Measurements from ENCODE around the gene SLC35A5.

Gene SLC35A5

DNA sequence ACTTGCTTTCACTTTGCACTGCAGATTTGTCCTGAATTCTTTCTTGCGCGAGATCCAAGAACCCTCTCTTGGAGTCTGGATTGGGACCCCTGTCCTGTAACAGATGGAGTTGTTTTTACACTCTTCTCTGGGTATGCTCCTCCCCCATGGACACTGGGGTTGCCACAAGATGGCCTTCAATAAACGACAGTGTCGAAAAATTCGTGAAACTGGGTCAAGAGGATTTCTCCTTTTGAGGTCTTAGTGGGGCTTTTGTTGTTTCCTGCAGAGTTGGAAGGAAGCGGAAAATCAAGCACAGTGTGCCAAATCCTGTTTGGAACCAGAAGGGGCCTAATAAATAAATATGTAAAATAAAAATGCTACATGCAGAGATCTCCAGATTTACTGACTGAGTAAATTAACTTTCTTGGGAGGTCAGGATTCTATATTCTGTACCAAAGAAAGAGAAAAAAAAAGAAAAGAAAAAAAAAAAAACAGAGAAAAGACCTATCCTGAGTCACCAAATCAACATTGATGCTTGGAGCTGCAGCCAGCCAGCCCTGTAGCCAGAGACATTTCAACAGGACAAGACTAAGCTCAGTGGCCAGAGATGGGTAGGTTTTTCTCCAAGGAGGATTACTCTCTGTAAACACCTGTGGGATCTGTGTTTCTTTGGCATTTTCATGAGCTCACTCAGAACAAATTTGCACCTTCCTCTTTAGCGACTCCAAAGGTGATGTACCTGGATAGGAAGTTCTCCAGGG is 54.3 kb downstream of the SLC35A5 start:
- no peaks in the 10 kb centered on the region for H3K9me3 ChIP-seq
- no peak overlapping the region for H3K27ac ChIP-seq
- DNase-seq, result no peak

DNA sequence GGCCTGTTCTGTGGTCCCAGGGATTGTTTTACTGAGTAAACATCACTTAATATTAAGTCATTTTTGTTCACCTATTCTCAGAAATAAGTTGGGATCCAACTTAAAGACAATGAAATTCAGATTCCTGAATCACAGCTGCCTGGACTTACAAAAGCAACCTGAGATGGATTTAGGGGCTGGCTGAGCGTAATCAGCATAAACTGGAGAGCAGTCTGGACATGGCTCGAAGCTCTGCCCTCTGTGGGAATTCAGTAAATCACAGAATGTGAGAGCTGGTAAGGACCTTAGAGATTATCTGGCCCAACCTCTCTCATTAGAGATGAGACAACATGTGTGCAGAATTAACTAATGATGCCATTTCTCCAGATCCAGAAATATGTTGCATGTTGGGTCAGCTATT is 55.4 kb downstream of the SLC35A5 start:
- peaks cover 21 to 35% (median 23%) of the 10 kb centered on the region in 3 donors for H3K36me3 ChIP-seq
- no peaks in the 10 kb centered on the region for H3K27me3 ChIP-seq
- intact Hi-C loops (cut with DNase I; ENCODE audit: low total_unique reads), result no loop called here
- H3K4me3 ChIP-seq, result no peak overlapping the region
- DNase-seq, result no peak
- no peak overlapping the region for H3K27ac ChIP-seq
- no peaks in the 10 kb centered on the region for H3K9me3 ChIP-seq
- H3K4me1 ChIP-seq, result peaks cover 0 to under 1% (median 0%) of the 10 kb centered on the region in 4 donors
- TF ChIP-seq, protein P1, sequence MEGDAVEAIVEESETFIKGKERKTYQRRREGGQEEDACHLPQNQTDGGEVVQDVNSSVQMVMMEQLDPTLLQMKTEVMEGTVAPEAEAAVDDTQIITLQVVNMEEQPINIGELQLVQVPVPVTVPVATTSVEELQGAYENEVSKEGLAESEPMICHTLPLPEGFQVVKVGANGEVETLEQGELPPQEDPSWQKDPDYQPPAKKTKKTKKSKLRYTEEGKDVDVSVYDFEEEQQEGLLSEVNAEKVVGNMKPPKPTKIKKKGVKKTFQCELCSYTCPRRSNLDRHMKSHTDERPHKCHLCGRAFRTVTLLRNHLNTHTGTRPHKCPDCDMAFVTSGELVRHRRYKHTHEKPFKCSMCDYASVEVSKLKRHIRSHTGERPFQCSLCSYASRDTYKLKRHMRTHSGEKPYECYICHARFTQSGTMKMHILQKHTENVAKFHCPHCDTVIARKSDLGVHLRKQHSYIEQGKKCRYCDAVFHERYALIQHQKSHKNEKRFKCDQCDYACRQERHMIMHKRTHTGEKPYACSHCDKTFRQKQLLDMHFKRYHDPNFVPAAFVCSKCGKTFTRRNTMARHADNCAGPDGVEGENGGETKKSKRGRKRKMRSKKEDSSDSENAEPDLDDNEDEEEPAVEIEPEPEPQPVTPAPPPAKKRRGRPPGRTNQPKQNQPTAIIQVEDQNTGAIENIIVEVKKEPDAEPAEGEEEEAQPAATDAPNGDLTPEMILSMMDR (IDR thresholded peaks at IDR 0.05), result no peak

More for the DNA sequence above, 54.3 kb downstream of the SLC35A5 start:
- Histone ChIP-seq H3K36me3 (peaks cover 21 to 35% (median 23%) of the 10 kb centered on the region in 3 donors), H3K27me3 (no peaks in the 10 kb centered on the region), H3K4me3 (no peak overlapping the region), H3K4me1 (peaks cover 0 to 4% (median 1%) of the 10 kb centered on the region in 4 donors)
- TF ChIP-seq, protein P1 (IDR thresholded peaks at IDR 0.05), result no peak
- intact Hi-C loops (cut with DNase I; ENCODE audit: low total_unique reads), result loop anchor here (2.0 kb wide), 1 partner anchor 39 kb away; no protein-coding TSS in a partner anchor

DNA sequence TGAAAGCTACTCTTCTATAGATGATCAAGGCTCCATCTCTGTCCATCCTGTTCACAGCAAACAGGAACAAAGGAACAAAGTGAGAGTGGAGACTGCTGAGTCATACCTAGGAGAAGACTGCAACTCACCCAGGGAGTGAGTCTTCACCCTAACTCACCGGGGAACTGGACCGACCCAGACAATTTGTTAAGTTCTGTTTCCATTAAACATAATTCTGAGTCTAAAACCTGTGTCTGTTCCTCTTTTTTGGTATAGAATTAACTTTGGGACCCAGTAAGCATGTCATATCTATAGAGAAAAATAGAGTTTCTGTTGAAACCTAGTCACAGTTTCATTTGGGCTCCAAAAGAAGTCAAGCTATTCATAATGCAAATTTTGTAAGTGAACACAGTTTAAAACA is 57.5 kb downstream of the SLC35A5 start:
- no peak overlapping the region for H3K27ac ChIP-seq
- H3K9me3 ChIP-seq, result no peaks in the 10 kb centered on the region
- TF ChIP-seq, protein P1 (IDR thresholded peaks at IDR 0.05), result no peak
- H3K4me3 ChIP-seq, result no peak overlapping the region
- H3K4me1 ChIP-seq, result no peaks in the 10 kb centered on the region
- peaks cover 21 to 30% (median 23%) of the 10 kb centered on the region in 3 donors for H3K36me3 ChIP-seq
- no peak for DNase-seq
- no peaks in the 10 kb centered on the region for H3K27me3 ChIP-seq
- intact Hi-C loops (cut with DNase I; ENCODE audit: low total_unique reads), result no loop called here

DNA sequence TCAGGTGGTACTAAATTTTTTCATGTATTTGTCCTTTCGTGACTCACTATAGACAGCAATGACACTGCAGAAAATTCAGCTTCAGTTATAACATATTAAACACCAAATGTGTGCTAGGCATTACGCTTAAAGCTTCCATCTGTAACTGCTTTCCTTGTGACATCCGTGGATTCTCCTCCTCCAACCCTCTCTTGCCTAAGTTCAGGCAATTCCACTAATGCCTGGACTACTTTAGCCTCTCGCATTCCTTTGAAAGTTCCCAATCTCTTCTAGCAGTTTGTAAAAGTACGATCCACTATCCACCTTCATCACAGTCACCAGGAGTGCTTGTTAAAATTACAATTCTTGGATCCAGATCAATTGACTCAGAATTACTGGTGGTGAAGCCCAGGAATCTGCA is 61.4 kb downstream of the SLC35A5 start:
- intact Hi-C loops (cut with DNase I; ENCODE audit: low total_unique reads), result no loop called here
- no peak for DNase-seq
- no peaks in the 10 kb centered on the region for H3K9me3 ChIP-seq
- TF ChIP-seq, protein P1 (IDR thresholded peaks at IDR 0.05), result no peak
- no peak overlapping the region for H3K4me3 ChIP-seq
- peaks cover 0 to 6% (median 0%) of the 10 kb centered on the region in 3 donors for H3K36me3 ChIP-seq
- H3K4me1 ChIP-seq, result peaks cover 0 to 18% (median 7%) of the 10 kb centered on the region in 4 donors
- H3K27ac ChIP-seq, result no peak overlapping the region
- H3K27me3 ChIP-seq, result no peaks in the 10 kb centered on the region

DNA sequence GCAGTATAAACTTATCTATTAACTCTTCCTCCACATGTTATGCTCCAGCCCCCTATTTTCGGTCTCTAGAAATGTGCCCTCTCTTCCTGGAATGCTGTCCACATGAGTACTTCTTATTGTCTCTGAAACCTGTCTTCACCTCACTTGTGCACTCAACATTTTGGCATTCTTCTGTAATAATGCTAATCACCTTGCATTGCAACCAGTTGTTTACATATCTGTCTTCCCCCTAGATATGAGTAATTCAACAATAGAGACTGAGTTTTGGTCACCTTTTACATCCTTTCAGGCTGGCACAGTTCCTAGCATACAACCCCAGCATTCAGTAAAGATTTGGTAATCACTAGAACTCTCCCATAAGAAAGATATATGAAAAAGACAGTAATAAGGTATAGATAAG is 61.9 kb downstream of the SLC35A5 start:
- Histone ChIP-seq H3K27ac (no peak overlapping the region), H3K36me3 (peaks cover 0 to 2% (median 0%) of the 10 kb centered on the region in 3 donors), H3K9me3 (no peaks in the 10 kb centered on the region), H3K4me3 (no peak overlapping the region), H3K27me3 (no peaks in the 10 kb centered on the region), H3K4me1 (peaks cover 0 to 19% (median 7%) of the 10 kb centered on the region in 4 donors)
- no peak for DNase-seq
- intact Hi-C loops (cut with DNase I; ENCODE audit: low total_unique reads), result no loop called here
- TF ChIP-seq, protein P1 (IDR thresholded peaks at IDR 0.05), result no peak
